ENCODE data around the gene WSCD1. TPM values are rescaled to one million over a fixed set of nuclear protein-coding genes. Genes with fewer than 3 reads are reported as not detected.

WSCD1 gene
- total RNA-seq, 2 experiments from 2014 or later, result not detected

DNA sequence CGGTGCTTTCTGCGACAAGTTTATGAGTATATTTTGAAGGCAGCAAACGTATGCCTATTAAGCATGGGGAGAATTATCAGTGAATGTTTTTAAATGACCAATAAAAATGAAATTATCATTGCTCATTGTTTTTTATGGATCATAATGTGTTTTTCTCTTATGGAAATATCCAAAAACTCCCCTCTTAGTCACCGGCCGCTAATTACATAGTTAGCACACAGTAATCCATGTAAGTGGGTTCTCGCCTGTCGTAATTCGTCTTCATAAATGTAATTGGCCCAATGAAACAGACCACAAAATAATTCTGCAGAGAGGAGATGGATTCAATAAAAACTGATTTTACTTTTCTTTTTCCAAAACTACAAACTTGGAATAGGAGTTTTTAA lies 69.3 kb downstream of the WSCD1 start:
- H3K27ac ChIP-seq (ENCODE audit: low read depth, low read length, poor library complexity, severe bottlenecking), result no peak overlapping the region
- H4K20me1 ChIP-seq (ENCODE audit: insufficient read depth, low read length), result no peaks in the 10 kb centered on the region
- no peak overlapping the region for H3K4me2 ChIP-seq (ENCODE audit: low read length)
- H3K4me3 ChIP-seq (ENCODE audit: low read depth, low read length, poor library complexity, severe bottlenecking), result no peak overlapping the region
- H3K9me2 ChIP-seq (ENCODE audit: insufficient read depth, low read length), result no peaks in the 10 kb centered on the region
- ChIA-PET POLR2A (no interaction called here), CTCF (ENCODE audit: unreplicated experiment) (no interaction called here)
- no peaks in the 10 kb centered on the region for H3K9me3 ChIP-seq (ENCODE audit: low read length)
- no peaks in the 10 kb centered on the region for H3K79me2 ChIP-seq (ENCODE audit: insufficient read depth, low read depth, low read length)
- H2AFZ ChIP-seq (ENCODE audit: low read length), result no peak overlapping the region
- H3K4me1 ChIP-seq (ENCODE audit: insufficient read depth, low read length, poor library complexity, severe bottlenecking), result no peaks in the 10 kb centered on the region
- TF ChIP-seq EZH2phosphoT487 (IDR thresholded peaks at IDR 0.05; ENCODE audit: borderline replicate concordance, low read depth, low read length), result no peak
- TF ChIP-seq, protein P1, sequence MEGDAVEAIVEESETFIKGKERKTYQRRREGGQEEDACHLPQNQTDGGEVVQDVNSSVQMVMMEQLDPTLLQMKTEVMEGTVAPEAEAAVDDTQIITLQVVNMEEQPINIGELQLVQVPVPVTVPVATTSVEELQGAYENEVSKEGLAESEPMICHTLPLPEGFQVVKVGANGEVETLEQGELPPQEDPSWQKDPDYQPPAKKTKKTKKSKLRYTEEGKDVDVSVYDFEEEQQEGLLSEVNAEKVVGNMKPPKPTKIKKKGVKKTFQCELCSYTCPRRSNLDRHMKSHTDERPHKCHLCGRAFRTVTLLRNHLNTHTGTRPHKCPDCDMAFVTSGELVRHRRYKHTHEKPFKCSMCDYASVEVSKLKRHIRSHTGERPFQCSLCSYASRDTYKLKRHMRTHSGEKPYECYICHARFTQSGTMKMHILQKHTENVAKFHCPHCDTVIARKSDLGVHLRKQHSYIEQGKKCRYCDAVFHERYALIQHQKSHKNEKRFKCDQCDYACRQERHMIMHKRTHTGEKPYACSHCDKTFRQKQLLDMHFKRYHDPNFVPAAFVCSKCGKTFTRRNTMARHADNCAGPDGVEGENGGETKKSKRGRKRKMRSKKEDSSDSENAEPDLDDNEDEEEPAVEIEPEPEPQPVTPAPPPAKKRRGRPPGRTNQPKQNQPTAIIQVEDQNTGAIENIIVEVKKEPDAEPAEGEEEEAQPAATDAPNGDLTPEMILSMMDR (conservative IDR thresholded peaks at IDR 0.05; ENCODE audit: low read length), result no peak
- no peak for DNase-seq (ENCODE audit: low spot score)
- no TSS peak for BruUV-seq (replicated peaks)
- intact Hi-C loops (cut with micrococcal nuclease; ENCODE audit: unreplicated experiment), result no loop called here
- H3K36me3 ChIP-seq (ENCODE audit: insufficient read depth, low read length), result no peaks in the 10 kb centered on the region

DNA sequence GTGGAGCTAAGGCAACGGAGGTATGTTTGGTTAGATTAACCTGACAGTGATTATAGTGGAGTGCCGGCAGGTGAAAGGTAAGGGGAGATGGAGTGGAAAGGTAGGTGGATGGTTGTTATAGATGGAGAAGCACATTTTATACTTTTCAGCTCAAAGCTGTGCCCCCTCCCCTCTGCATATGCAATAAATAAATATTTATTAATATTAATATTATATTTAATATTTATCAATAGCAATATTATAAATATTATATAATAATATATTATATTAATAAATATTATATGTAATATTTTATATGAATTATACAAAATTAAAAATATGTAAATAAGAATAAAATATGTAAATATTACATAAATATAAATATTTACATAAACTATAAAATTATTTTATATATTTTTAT lies 70.0 kb downstream of the WSCD1 start:
- H3K4me2 ChIP-seq (ENCODE audit: low read length), result no peak overlapping the region
- POLR2A ChIA-PET, result no interaction called here
- no peak overlapping the region for H2AFZ ChIP-seq (ENCODE audit: low read length)
- H3K36me3 ChIP-seq (ENCODE audit: insufficient read depth, low read length), result no peaks in the 10 kb centered on the region
- H3K9me2 ChIP-seq (ENCODE audit: insufficient read depth, low read length), result no peaks in the 10 kb centered on the region
- H3K4me3 ChIP-seq (ENCODE audit: low read depth, low read length, poor library complexity, severe bottlenecking), result no peak overlapping the region
- no peaks in the 10 kb centered on the region for H3K9me3 ChIP-seq (ENCODE audit: low read length)
- no peaks in the 10 kb centered on the region for H3K79me2 ChIP-seq (ENCODE audit: insufficient read depth, low read depth, low read length)
- CTCF ChIA-PET (ENCODE audit: unreplicated experiment), result no interaction called here
- H3K27ac ChIP-seq (ENCODE audit: low read depth, low read length, poor library complexity, severe bottlenecking), result no peak overlapping the region
- no peak for DNase-seq (ENCODE audit: low spot score)
- H3K4me1 ChIP-seq (ENCODE audit: insufficient read depth, low read length, poor library complexity, severe bottlenecking), result no peaks in the 10 kb centered on the region
- TF ChIP-seq, protein P1 (conservative IDR thresholded peaks at IDR 0.05; ENCODE audit: low read length), result no peak
- no peak for TF ChIP-seq EZH2phosphoT487 (IDR thresholded peaks at IDR 0.05; ENCODE audit: borderline replicate concordance, low read depth, low read length)
- no peaks in the 10 kb centered on the region for H4K20me1 ChIP-seq (ENCODE audit: insufficient read depth, low read length)
- no TSS peak for BruUV-seq (replicated peaks)
- intact Hi-C loops (cut with micrococcal nuclease; ENCODE audit: unreplicated experiment), result no loop called here

- Histone ChIP-seq H3K9me3 (ENCODE audit: low read length) (no peaks in the 10 kb centered on the region), H3K27ac (ENCODE audit: low read depth, low read length, poor library complexity, severe bottlenecking) (no peak overlapping the region), H3K9me2 (ENCODE audit: insufficient read depth, low read length) (no peaks in the 10 kb centered on the region), H3K79me2 (ENCODE audit: insufficient read depth, low read depth, low read length) (no peaks in the 10 kb centered on the region), H3K36me3 (ENCODE audit: insufficient read depth, low read length) (no peaks in the 10 kb centered on the region), H2AFZ (ENCODE audit: low read length) (no peak overlapping the region), H4K20me1 (ENCODE audit: insufficient read depth, low read length) (no peaks in the 10 kb centered on the region), H3K4me1 (ENCODE audit: insufficient read depth, low read length, poor library complexity, severe bottlenecking) (no peaks in the 10 kb centered on the region), H3K4me2 (ENCODE audit: low read length) (no peak overlapping the region), H3K4me3 (ENCODE audit: low read depth, low read length, poor library complexity, severe bottlenecking) (no peak overlapping the region)
- no peak for DNase-seq (ENCODE audit: low spot score)
- BruUV-seq (replicated peaks), result no TSS peak
- ChIA-PET POLR2A (no interaction called here), CTCF (ENCODE audit: unreplicated experiment) (no interaction called here)
- TF ChIP-seq EZH2phosphoT487 (IDR thresholded peaks at IDR 0.05; ENCODE audit: borderline replicate concordance, low read depth, low read length), result no peak
- TF ChIP-seq, protein P1 (conservative IDR thresholded peaks at IDR 0.05; ENCODE audit: low read length), result no peak
- intact Hi-C loops (cut with micrococcal nuclease; ENCODE audit: unreplicated experiment), result no loop called here
Observed at GRCh38 chr17:6140728-6141330, 70.7 kb downstream of the WSCD1 start.

All from OCI-LY7 (cell line).